ENCODE results near the gene EVC2. TPM values are rescaled to one million over a fixed set of nuclear protein-coding genes. Genes with fewer than 3 reads are reported as not detected.

EVC2 gene
- total RNA-seq, 2 experiments from 2014 or later, result 0.04 TPM; not detected in 1

DNA sequence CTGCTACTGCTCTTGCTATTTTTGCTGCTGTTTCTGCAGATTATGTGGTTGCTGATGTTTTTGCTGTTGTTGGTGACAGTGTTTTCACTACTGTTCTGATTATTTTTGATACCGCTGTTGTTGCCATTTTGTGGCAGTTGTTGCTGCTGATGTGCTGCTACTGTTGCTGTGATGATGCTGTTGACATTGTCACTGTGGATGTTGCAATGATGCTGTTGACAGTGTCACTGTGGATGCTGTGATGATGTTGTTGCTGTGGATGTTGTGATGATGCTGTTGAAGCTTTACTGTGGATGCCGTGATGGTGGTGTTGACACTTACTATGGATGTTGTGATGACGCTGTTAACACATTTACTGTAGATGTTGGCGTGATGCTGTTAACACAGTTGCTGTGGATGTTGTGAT is 180.3 kb downstream of the EVC2 start:
- H3K36me3 Mint-ChIP-seq, result no peaks in the 10 kb centered on the region
- no peak for DNase-seq
- no peak overlapping the region for H3K27ac Mint-ChIP-seq
- H3K4me1 Mint-ChIP-seq, result no peaks in the 10 kb centered on the region
- H3K9me3 Mint-ChIP-seq, result no peaks in the 10 kb centered on the region
- no peaks in the 10 kb centered on the region for H3K27me3 Mint-ChIP-seq
- H3K4me3 Mint-ChIP-seq, result no peak overlapping the region

DNA sequence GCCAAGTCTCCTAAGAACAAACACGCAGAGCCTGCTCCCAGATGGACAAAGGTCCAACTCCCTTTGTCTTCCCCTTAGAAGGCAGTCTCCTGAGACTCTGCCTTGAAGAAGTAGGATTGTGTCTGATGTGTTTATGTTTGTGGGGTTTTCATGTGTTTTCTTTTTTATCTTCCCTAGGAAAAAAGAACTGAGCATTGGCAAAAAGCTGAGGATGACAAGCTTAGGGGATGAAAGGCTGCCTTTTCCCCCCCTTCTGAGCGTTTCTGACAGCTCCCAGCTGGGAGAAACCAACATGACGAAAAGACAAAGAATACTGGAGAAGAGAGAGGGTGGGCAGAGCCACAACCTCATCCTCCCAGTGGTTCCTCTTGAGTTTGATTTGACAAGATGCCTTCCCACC is 181.1 kb downstream of the EVC2 start:
- Mint-ChIP-seq H3K4me1 (no peaks in the 10 kb centered on the region), H3K36me3 (no peaks in the 10 kb centered on the region), H3K27me3 (no peaks in the 10 kb centered on the region), H3K27ac (no peak overlapping the region), H3K4me3 (no peak overlapping the region), H3K9me3 (no peaks in the 10 kb centered on the region)
- DNase-seq, result no peak

DNA sequence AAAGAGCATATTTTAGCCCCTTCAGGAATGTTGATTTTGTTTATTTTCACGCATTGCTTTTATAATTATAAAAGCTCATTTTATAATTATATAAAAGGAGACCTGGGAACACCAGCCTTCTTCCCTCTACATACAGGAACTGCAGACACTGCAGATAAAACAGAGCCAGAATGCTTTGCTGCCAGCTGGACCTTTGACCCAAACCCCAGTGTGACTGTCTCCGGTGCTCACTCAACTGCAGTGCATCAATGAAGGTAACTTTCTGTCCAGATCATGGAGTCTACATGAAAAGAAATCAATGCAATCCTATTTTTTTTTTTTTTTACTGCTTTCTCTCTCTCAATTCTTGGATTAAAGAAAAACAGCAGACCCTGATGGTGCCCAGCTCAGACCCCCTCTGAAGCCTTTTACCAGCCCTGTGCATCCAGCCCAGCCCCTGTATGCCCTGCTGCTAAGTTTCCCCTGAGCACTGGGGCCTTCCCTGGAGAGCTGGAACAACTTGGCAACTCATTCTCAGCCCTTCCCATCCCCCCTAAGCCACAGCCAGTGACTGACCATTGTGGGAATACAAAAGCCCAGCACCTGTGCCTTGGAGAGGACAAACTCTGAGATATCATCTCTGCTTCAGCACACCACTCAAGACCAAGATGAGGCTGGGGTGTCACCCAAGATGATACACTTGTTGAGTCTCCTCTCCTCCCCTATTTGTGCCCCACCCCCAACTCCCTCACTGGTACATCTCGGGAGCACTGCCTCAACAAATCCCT is 182.1 kb downstream of the EVC2 start:
- Mint-ChIP-seq H3K27ac (no peak overlapping the region), H3K4me1 (no peaks in the 10 kb centered on the region), H3K27me3 (no peaks in the 10 kb centered on the region), H3K36me3 (no peaks in the 10 kb centered on the region), H3K4me3 (no peak overlapping the region), H3K9me3 (no peaks in the 10 kb centered on the region)
- no peak for DNase-seq

DNA sequence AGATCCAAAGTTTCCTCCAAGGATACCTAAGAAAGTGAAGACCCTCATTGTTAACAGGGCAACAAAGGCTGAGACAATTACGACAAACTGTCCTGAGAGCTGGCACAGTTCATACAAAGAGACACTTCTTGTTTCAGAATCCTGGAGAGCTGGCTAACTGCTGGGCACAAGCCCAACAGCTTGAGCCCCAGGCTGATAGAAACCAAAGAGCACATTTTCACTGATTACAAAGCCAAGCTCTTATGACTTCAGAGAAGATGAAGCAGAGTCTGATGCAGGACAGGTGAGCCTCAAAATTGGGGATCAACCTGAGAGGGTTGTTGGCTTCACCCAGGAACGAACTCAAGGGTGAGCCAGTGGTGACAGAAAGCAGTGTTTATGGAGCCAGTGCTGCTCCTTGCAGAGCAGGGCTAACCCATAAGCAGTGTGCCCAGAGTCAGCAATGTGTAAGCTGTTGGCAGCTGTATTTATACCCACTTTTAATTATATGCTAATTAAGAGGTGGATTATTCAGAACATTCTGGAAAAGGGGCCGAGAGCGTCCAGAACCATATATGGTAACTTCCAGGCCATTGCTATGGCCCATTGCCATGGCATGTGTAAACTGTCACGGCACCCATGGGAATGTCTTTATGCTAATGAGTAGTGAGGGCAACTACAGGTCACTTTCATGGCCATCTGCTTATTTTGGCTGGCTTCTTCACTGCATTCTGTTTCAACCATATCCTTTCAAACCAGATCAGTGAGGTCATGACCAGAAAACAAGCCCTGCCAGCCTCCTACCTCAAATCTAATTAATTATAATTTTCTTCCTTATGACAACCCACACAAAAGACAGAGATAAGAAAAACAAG is 183.7 kb downstream of the EVC2 start:
- Mint-ChIP-seq H3K27ac (no peak overlapping the region), H3K4me3 (no peak overlapping the region), H3K4me1 (no peaks in the 10 kb centered on the region), H3K27me3 (no peaks in the 10 kb centered on the region), H3K36me3 (no peaks in the 10 kb centered on the region), H3K9me3 (peaks cover 3% of the 10 kb centered on the region)
- DNase-seq, result no peak

DNA sequence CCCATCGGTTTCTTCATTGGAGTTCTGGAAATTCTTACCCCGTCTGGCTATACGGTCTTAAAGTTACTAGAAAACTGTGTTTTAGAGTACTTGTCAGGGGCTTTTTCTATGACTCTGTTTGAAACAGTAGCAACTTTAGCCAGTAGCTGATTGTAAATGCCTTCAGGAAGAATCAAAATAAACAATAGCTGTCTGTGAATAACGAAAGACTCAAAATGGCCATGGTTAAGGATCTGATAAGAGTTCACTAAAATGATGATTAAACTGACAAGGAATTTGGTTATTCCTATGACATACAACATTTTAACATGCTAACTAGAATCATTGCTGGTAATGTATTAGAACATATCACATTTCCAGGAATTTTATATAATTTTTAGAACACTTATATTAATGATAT is 191.0 kb downstream of the EVC2 start:
- no peak overlapping the region for H3K27ac Mint-ChIP-seq
- no peaks in the 10 kb centered on the region for H3K36me3 Mint-ChIP-seq
- no peaks in the 10 kb centered on the region for H3K27me3 Mint-ChIP-seq
- no peak overlapping the region for H3K4me3 Mint-ChIP-seq
- H3K4me1 Mint-ChIP-seq, result no peaks in the 10 kb centered on the region
- H3K9me3 Mint-ChIP-seq, result peaks cover 3% of the 10 kb centered on the region
- no peak for DNase-seq

DNA sequence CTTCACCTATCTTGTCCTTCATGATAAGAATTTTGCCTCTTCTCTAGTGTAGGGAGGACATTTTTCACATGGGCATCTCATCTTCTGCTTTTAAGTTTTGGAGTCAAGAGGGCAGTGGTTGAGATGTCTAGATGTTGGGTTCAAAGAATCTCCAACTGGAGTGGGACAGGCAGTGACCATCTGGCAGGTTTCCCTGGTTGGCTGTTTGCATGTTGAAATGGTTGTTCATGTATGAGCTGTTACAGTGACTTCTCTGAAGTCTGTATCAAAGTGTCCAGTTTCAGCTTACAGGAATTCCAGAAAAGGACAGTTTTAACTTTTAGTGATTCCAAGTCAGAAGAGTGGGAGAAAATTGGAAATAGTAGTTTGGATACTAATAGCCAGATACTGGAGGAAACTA is 192.7 kb downstream of the EVC2 start:
- H3K27ac Mint-ChIP-seq, result no peak overlapping the region
- H3K36me3 Mint-ChIP-seq, result no peaks in the 10 kb centered on the region
- no peaks in the 10 kb centered on the region for H3K27me3 Mint-ChIP-seq
- no peaks in the 10 kb centered on the region for H3K9me3 Mint-ChIP-seq
- no peak overlapping the region for H3K4me3 Mint-ChIP-seq
- no peak for DNase-seq
- H3K4me1 Mint-ChIP-seq, result no peaks in the 10 kb centered on the region

Other genes starting within 250 kb of the EVC2 start
- gene EVC, start 2.6 kb upstream of the EVC2 start, total RNA-seq, result under 1 TPM; 0.06 to 0.08 TPM
- not detected for gene CRMP1, start 184.5 kb upstream of the EVC2 start, total RNA-seq

All from activated naive CD8-positive, alpha-beta T cell treated with anti-CD3 and anti-CD28 coated beads for 36 hours (primary cell).